Measurements from ENCODE around the gene TBC1D22A.

TBC1D22A gene

DNA sequence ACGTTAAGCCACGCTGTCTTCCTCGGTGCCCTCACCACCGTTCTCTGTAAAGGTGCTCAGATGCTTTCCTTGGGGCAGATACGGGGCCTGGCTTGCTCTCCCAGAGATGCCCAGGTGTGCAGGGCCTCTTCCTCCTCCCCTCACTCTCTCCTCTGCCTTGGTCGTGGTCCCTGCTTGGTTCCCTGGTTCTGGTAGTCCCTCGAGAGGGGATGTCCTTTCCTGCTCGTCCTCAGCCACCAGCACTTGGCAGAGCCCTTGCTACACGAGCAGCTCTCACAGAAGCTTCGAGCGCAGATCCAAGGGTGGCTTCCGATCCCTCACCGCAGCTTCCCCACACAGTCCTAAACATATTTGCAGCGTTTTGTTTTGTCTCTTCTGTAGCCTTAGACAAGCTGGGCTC, 298.8 kb downstream of the TBC1D22A start:
- TF ChIP-seq CTCF (IDR thresholded peaks at IDR 0.05; ENCODE audit: unreplicated experiment in 3 of 3) = no peak
- no peak overlapping the region for H3K27ac Mint-ChIP-seq
- peaks cover 10% of the 10 kb centered on the region for H3K36me3 Mint-ChIP-seq (ENCODE audit: low read depth)
- no peaks in the 10 kb centered on the region for H3K27me3 Mint-ChIP-seq (ENCODE audit: low read depth)
- no peak overlapping the region for H3K4me3 Mint-ChIP-seq
- peaks cover 5% of the 10 kb centered on the region for H3K4me1 Mint-ChIP-seq
- H3K9me3 Mint-ChIP-seq = no peaks in the 10 kb centered on the region

GRCh38 chr22:47062126-47062525, 299.7 kb downstream of the TBC1D22A start:
- Mint-ChIP-seq H3K4me1 (peaks cover 5% of the 10 kb centered on the region), H3K27me3 (ENCODE audit: low read depth) (no peaks in the 10 kb centered on the region), H3K9me3 (no peaks in the 10 kb centered on the region), H3K4me3 (no peak overlapping the region), H3K36me3 (ENCODE audit: low read depth) (peaks cover 10% of the 10 kb centered on the region), H3K27ac (no peak overlapping the region)
- no peak for TF ChIP-seq CTCF (IDR thresholded peaks at IDR 0.05; ENCODE audit: unreplicated experiment in 3 of 3)

DNA sequence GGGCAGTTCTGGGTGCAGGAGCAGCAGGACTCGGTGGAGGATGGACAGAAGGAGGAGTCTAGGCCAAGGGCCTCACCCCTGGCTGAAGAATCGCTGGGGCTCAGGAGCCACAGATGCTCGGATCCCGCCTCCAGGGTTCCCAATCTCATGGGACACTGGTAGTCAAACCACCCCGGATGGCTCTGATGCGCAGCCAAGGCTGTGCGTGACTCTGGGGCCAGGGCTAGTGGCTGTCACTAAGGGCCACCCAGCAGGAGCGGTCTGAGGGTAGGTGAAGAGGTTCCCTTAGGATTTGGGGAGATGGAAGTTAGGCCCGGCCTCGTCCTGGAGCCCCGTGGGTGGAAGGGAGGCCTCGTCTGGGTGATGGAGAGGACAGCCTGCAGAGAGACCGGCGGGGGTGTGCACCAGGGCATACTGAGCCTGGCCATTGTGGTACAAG, 300.6 kb downstream of the TBC1D22A start:
- H3K27ac Mint-ChIP-seq = no peak overlapping the region
- H3K9me3 Mint-ChIP-seq = no peaks in the 10 kb centered on the region
- H3K27me3 Mint-ChIP-seq (ENCODE audit: low read depth) = no peaks in the 10 kb centered on the region
- no peak overlapping the region for H3K4me3 Mint-ChIP-seq
- H3K4me1 Mint-ChIP-seq = peaks cover 5% of the 10 kb centered on the region
- no peak for TF ChIP-seq CTCF (IDR thresholded peaks at IDR 0.05; ENCODE audit: unreplicated experiment in 3 of 3)
- H3K36me3 Mint-ChIP-seq (ENCODE audit: low read depth) = peaks cover 10% of the 10 kb centered on the region

GRCh38 chr22:47063606-47064005, 301.2 kb downstream of the TBC1D22A start:
- peaks cover 5% of the 10 kb centered on the region for H3K4me1 Mint-ChIP-seq
- no peaks in the 10 kb centered on the region for H3K27me3 Mint-ChIP-seq (ENCODE audit: low read depth)
- peaks cover 10% of the 10 kb centered on the region for H3K36me3 Mint-ChIP-seq (ENCODE audit: low read depth)
- TF ChIP-seq CTCF (IDR thresholded peaks at IDR 0.05; ENCODE audit: unreplicated experiment in 3 of 3) = no peak
- no peak overlapping the region for H3K4me3 Mint-ChIP-seq
- H3K9me3 Mint-ChIP-seq = no peaks in the 10 kb centered on the region
- no peak overlapping the region for H3K27ac Mint-ChIP-seq

DNA sequence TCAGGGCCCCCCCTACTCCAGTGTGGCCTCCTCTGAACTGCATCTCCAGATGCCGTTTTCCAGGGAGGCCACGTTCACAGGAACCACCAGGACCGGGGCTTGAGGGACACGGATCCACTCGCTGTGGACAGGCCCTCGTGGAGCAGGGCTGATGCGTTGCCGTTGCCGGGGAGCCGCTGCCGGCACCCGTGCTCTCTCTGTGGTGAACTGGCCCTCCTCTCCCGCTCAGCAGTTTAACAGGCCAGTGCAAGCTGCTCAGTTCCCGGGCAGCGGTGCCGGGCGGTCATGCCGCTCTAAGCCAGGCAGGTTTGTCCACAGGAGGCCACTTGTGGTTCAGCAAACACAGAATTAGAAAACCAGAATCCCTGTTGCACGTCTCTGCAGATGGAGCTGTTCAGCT, 301.6 kb downstream of the TBC1D22A start:
- Mint-ChIP-seq H3K4me1 (peaks cover 5% of the 10 kb centered on the region), H3K4me3 (no peak overlapping the region), H3K36me3 (ENCODE audit: low read depth) (peaks cover 10% of the 10 kb centered on the region), H3K27ac (no peak overlapping the region), H3K9me3 (no peaks in the 10 kb centered on the region), H3K27me3 (ENCODE audit: low read depth) (no peaks in the 10 kb centered on the region)
- TF ChIP-seq CTCF (IDR thresholded peaks at IDR 0.05; ENCODE audit: unreplicated experiment in 3 of 3) = no peak

DNA sequence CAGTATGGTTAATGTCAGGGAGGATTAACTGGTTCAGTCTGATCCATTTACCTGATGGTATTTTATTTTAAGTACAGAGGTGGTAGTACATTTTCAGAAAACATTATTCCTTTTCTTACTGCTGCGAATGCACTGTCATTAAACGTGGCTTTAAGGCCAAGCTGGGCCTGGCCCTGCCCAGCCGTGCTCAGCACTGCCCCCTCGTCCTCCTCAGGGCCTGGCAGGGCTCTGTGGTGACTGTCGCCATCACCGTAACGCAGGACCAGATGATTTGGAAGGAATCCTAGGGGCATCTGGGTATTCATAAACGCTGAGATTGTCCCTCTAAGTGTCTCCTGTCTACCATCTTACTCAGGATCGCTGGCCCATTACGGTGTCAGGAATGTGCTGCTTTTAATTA, 302.0 kb downstream of the TBC1D22A start:
- H3K4me3 Mint-ChIP-seq = no peak overlapping the region

More for the DNA sequence above, 302.0 kb downstream of the TBC1D22A start:
- H3K36me3 Mint-ChIP-seq (ENCODE audit: low read depth) = peaks cover 10% of the 10 kb centered on the region
- H3K9me3 Mint-ChIP-seq = no peaks in the 10 kb centered on the region
- H3K4me1 Mint-ChIP-seq = peaks cover 3% of the 10 kb centered on the region
- no peaks in the 10 kb centered on the region for H3K27me3 Mint-ChIP-seq (ENCODE audit: low read depth)
- no peak overlapping the region for H3K27ac Mint-ChIP-seq
- TF ChIP-seq CTCF (IDR thresholded peaks at IDR 0.05; ENCODE audit: unreplicated experiment in 3 of 3) = no peak
